Raji (cell line): Measurements from ENCODE around the gene UXT.

ENCODE experiments used
- POLR2A ChIP-seq: IDR thresholded peaks from 2 replicates; pipeline ENCODE4 v1.6.1; 2011; ENCODE audit warnings: low read depth, low read length, control low read depth; ENCODE audit not compliant: insufficient read depth

UXT gene

GRCh38 chrX:47607091-47607490 lies 51.9 kb downstream of the UXT start:
- no peak for TF ChIP-seq POLR2A

DNA sequence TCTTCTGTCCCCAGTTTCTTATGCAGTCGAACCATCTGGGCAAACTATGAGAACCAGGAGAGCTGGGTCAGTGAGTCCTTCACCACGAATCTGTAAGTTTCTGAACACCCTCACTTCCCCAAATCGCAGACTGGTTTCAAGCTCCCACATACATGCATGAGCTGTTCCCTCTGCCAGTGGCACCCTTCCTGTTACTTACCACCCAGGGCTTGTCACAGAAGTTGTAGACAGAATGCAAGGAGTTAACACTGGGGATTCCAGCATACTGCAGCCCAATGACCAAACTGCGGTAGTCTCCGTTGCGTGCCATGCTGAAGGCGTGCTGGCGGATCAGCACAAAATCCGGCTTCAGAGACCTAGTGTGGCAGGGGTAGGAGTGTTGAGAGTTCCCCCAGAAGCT lies 54.0 kb downstream of the UXT start:
- no peak for TF ChIP-seq POLR2A
